ENCODE measurements around the gene PTPRD.
"Not testable (repeated sequence)": the region's sequence is repeated elsewhere in the genome, so short reads cannot be mapped to it uniquely, and the experiment has no call there.

The PTPRD gene

DNA sequence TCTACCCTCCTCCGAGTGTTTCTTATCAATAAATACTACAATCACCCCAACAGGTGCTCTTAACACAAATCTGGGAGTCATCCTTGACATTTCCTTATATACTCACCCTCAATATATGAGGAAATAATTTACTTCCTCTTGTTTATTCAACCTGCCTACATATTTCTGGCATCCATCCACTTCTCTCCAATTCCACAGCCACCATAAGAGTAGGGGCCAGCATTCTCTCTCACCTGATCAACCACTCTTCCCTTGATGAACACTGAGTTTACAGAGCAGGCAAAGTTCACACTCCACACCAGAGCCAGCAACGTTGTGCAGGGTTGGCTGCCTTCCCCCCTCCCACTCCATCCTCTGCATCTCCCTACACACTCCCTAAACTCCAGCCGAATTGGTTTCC, 1908.9 kb downstream of the PTPRD start:
- no peak overlapping the region for H2AFZ ChIP-seq (ENCODE audit: low read length)
- H3K4me3 ChIP-seq (ENCODE audit: low read length, poor library complexity, severe bottlenecking), result no peak overlapping the region
- peaks cover 11% of the 10 kb centered on the region; the same call in 1 of the 2 replicates for H3K36me3 ChIP-seq (ENCODE audit: insufficient read depth, low read length)
- TF ChIP-seq, protein P1, sequence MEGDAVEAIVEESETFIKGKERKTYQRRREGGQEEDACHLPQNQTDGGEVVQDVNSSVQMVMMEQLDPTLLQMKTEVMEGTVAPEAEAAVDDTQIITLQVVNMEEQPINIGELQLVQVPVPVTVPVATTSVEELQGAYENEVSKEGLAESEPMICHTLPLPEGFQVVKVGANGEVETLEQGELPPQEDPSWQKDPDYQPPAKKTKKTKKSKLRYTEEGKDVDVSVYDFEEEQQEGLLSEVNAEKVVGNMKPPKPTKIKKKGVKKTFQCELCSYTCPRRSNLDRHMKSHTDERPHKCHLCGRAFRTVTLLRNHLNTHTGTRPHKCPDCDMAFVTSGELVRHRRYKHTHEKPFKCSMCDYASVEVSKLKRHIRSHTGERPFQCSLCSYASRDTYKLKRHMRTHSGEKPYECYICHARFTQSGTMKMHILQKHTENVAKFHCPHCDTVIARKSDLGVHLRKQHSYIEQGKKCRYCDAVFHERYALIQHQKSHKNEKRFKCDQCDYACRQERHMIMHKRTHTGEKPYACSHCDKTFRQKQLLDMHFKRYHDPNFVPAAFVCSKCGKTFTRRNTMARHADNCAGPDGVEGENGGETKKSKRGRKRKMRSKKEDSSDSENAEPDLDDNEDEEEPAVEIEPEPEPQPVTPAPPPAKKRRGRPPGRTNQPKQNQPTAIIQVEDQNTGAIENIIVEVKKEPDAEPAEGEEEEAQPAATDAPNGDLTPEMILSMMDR (conservative IDR thresholded peaks at IDR 0.05; ENCODE audit: low read length), result no peak
- no peak for TF ChIP-seq EZH2phosphoT487 (IDR thresholded peaks at IDR 0.05; ENCODE audit: borderline replicate concordance)
- peaks cover 36% of the 10 kb centered on the region for H3K4me1 ChIP-seq (ENCODE audit: insufficient read depth, low read length, poor library complexity, severe bottlenecking)
- no peaks in the 10 kb centered on the region for H3K27me3 ChIP-seq (ENCODE audit: insufficient read depth, low read length, poor library complexity, severe bottlenecking)
- no peaks in the 10 kb centered on the region for H3K9me3 ChIP-seq (ENCODE audit: insufficient read depth, low read depth, low read length)
- no peaks in the 10 kb centered on the region for H3K9me2 ChIP-seq (replicated peaks; ENCODE audit: low read depth, low read length)
- H3F3A ChIP-seq (ENCODE audit: low read depth), result peaks cover 5% of the 10 kb centered on the region; the same call in 1 of the 2 replicates
- H3K79me2 ChIP-seq (ENCODE audit: insufficient read depth, low read length), result peaks cover 97% of the 10 kb centered on the region
- no peaks in the 10 kb centered on the region for H4K20me1 ChIP-seq (ENCODE audit: insufficient read depth, low read length, poor library complexity, severe bottlenecking)
- H3K9ac ChIP-seq (ENCODE audit: low read depth, low read length, poor library complexity, severe bottlenecking), result no peak overlapping the region
- no peak overlapping the region for H3K4me2 ChIP-seq (ENCODE audit: low read depth, low read length, poor library complexity, severe bottlenecking)

- Histone ChIP-seq H2AFZ (ENCODE audit: low read length) (no peak overlapping the region), H4K20me1 (ENCODE audit: insufficient read depth, low read length, poor library complexity, severe bottlenecking) (no peaks in the 10 kb centered on the region), H3K4me2 (ENCODE audit: low read depth, low read length, poor library complexity, severe bottlenecking) (no peak overlapping the region), H3K9me2 (replicated peaks; ENCODE audit: low read depth, low read length) (no peaks in the 10 kb centered on the region), H3K4me1 (ENCODE audit: insufficient read depth, low read length, poor library complexity, severe bottlenecking) (peaks cover 49% of the 10 kb centered on the region), H3K27me3 (ENCODE audit: insufficient read depth, low read length, poor library complexity, severe bottlenecking) (no peaks in the 10 kb centered on the region), H3K79me2 (ENCODE audit: insufficient read depth, low read length) (peaks cover 79% of the 10 kb centered on the region), H3K9ac (ENCODE audit: low read depth, low read length, poor library complexity, severe bottlenecking) (no peak overlapping the region), H3F3A (ENCODE audit: low read depth) (peaks cover 13% of the 10 kb centered on the region), H3K9me3 (ENCODE audit: insufficient read depth, low read depth, low read length) (no peaks in the 10 kb centered on the region), H3K36me3 (ENCODE audit: insufficient read depth, low read length) (peaks cover 6% of the 10 kb centered on the region; the same call in 1 of the 2 replicates), H3K4me3 (ENCODE audit: low read length, poor library complexity, severe bottlenecking) (no peak overlapping the region)
- no peak for TF ChIP-seq EZH2phosphoT487 (IDR thresholded peaks at IDR 0.05; ENCODE audit: borderline replicate concordance)
- TF ChIP-seq, protein P1 (conservative IDR thresholded peaks at IDR 0.05; ENCODE audit: low read length), result no peak
Observed at GRCh38 chr9:8701904-8702303, 1910.9 kb downstream of the PTPRD start.

DNA sequence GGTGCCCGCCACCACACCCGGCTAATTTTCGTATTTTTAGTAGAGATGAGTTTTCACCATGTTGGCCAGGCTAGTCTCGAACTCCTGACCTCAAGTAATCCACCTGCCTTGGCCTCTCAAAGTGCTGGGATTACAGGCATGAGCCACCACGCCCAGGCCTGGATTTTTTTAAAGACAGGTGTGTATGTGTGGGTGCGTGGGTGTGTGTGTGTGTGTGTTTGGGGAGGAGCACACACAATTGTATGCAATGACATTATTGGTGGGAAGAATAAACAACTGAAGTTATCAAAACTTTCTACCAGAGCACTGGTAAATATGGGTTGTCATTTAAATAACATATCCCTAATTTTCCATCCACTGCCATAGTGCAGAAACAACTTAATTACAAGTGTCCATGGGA, 1915.2 kb downstream of the PTPRD start:
- not testable (repeated sequence) for H3K9me3 ChIP-seq (ENCODE audit: insufficient read depth, low read depth, low read length); H4K20me1 ChIP-seq (ENCODE audit: insufficient read depth, low read length, poor library complexity, severe bottlenecking); H2AFZ ChIP-seq (ENCODE audit: low read length); H3K9me2 ChIP-seq (replicated peaks; ENCODE audit: low read depth, low read length); H3K27me3 ChIP-seq (ENCODE audit: insufficient read depth, low read length, poor library complexity, severe bottlenecking); H3K36me3 ChIP-seq (ENCODE audit: insufficient read depth, low read length)
- Histone ChIP-seq H3F3A (ENCODE audit: low read depth) (peaks cover 13% of the 10 kb centered on the region), H3K9ac (ENCODE audit: low read depth, low read length, poor library complexity, severe bottlenecking) (peak overlapping the region; percentile 72), H3K4me1 (ENCODE audit: insufficient read depth, low read length, poor library complexity, severe bottlenecking) (peaks cover 78% of the 10 kb centered on the region), H3K79me2 (ENCODE audit: insufficient read depth, low read length) (peaks cover 78% of the 10 kb centered on the region), H3K4me3 (ENCODE audit: low read length, poor library complexity, severe bottlenecking) (peak overlapping the region; percentile 60), H3K4me2 (ENCODE audit: low read depth, low read length, poor library complexity, severe bottlenecking) (peak overlapping the region; percentile 73)

- Histone ChIP-seq H3K4me1 (ENCODE audit: insufficient read depth, low read length, poor library complexity, severe bottlenecking) (peaks cover 73% of the 10 kb centered on the region), H3K9me2 (replicated peaks; ENCODE audit: low read depth, low read length) (no peaks in the 10 kb centered on the region), H4K20me1 (ENCODE audit: insufficient read depth, low read length, poor library complexity, severe bottlenecking) (no peaks in the 10 kb centered on the region), H3K4me3 (ENCODE audit: low read length, poor library complexity, severe bottlenecking) (no peak overlapping the region), H3K27me3 (ENCODE audit: insufficient read depth, low read length, poor library complexity, severe bottlenecking) (no peaks in the 10 kb centered on the region), H3K4me2 (ENCODE audit: low read depth, low read length, poor library complexity, severe bottlenecking) (peak overlapping the region; percentile 69), H3K79me2 (ENCODE audit: insufficient read depth, low read length) (peaks cover 78% of the 10 kb centered on the region), H3F3A (ENCODE audit: low read depth) (peaks cover 13% of the 10 kb centered on the region), H3K9ac (ENCODE audit: low read depth, low read length, poor library complexity, severe bottlenecking) (peak overlapping the region; percentile 40), H3K36me3 (ENCODE audit: insufficient read depth, low read length) (no peaks in the 10 kb centered on the region), H2AFZ (ENCODE audit: low read length) (no peak overlapping the region), H3K9me3 (ENCODE audit: insufficient read depth, low read depth, low read length) (no peaks in the 10 kb centered on the region)
- TF ChIP-seq, protein P1 (conservative IDR thresholded peaks at IDR 0.05; ENCODE audit: low read length), result no peak
- no peak for TF ChIP-seq EZH2phosphoT487 (IDR thresholded peaks at IDR 0.05; ENCODE audit: borderline replicate concordance)
Observed at GRCh38 chr9:8696516-8696915, 1916.3 kb downstream of the PTPRD start.

Data from Loucy (cell line).